Stomach (tissue), 9 donors: ENCODE results near the gene TGDS. TPM values are rescaled to one million over a fixed set of nuclear protein-coding genes. Genes with fewer than 3 reads are reported as not detected.

Experiments
- DNase-seq, 2 donors: peaks; one replicate each; pipeline versions ENCODE4 v3.0.0 to v3.0.0-alpha.2; 2013 to 2019
- H3K27ac ChIP-seq, 5 donors: fragments of 200-600 bp in 4 of 5; sonication (generic) in 4 of 5; one replicate each; pipeline ENCODE4 v1.5.1; 2013 to 2019; ENCODE audit warnings: mild to moderate bottlenecking in 1 of 5, moderate library complexity in 1 of 5
- H3K27me3 ChIP-seq, 3 donors: fragments of 200-600 bp; sonication (generic); one replicate each; pipeline ENCODE4 v1.5.1; 2017 to 2019; ENCODE audit warnings: mixed run types in 1 of 3
- H3K36me3 ChIP-seq, 4 donors: fragments of 200-600 bp; sonication (generic); 1 replicate in 3 of 4; 2 replicates in 1 of 4; pipeline ENCODE4 v1.5.1; 2016 to 2019
- H3K4me1 ChIP-seq, 4 donors: fragments of 200-600 bp; sonication (generic); one replicate each; pipeline ENCODE4 v1.5.1; 2016 to 2019
- H3K4me3 ChIP-seq, 4 donors: fragments of 200-600 bp; sonication (generic) in 3 of 4; one replicate each; pipeline ENCODE4 v1.5.1; 2016 to 2019; ENCODE audit warnings: mild to moderate bottlenecking in 1 of 4
- H3K9me3 ChIP-seq, 4 donors: fragments of 200-600 bp; sonication (generic); one replicate each; pipeline ENCODE4 v1.5.1; 2016 to 2019
- CTCF ChIP-seq, 7 experiments: fragments of 450-650 bp in 4 of 7; fragments of 200-600 bp in 3 of 7; sonication (generic) in 3 of 7; IDR thresholded peaks; one replicate each; pipeline ENCODE4 v1.5.1; 2016 to 2019; ENCODE audit warnings: antibody characterized with exemption in 7 of 7, control low read depth in 2 of 7, mild to moderate bottlenecking in 1 of 7
- EP300 ChIP-seq: sonication (generic); formaldehyde crosslinking; IDR thresholded peaks from one replicate; pipeline ENCODE4 v1.6.1; 2017; ENCODE audit warnings: antibody characterized with exemption
- POLR2A ChIP-seq, 4 donors: fragments of 450-650 bp; IDR thresholded peaks; one replicate each; pipeline ENCODE4 v1.6.1; 2016; ENCODE audit warnings: antibody characterized with exemption in 4 of 4, control low read depth in 2 of 4, mild to moderate bottlenecking in 1 of 4, moderate library complexity in 1 of 4
- POLR2AphosphoS5 ChIP-seq, 3 donors: sonication (generic); formaldehyde crosslinking; IDR thresholded peaks; one replicate each; pipeline ENCODE4 v1.6.1; 2016; ENCODE audit warnings: antibody characterized with exemption in 3 of 3
- WGBS, 5 donors: extraction: QIAGEN DNeasy Blood & Tissue Kit in 3 of 5; methylation state at CpG; one replicate each; pipeline versions ENCODE4 v1.1.5 to v1.1.7; 2013 to 2018; 5-methylcytosine and 5-hydroxymethylcytosine counted together
- intact Hi-C: fragments of 100-400 bp; cut with DNase I; formaldehyde crosslinking; loops from one replicate; pipeline ENCODE4 v1.15.1; 2023; ENCODE audit warnings: low total_unique reads
- polyA plus RNA-seq, 3 donors: library from polyadenylated mRNA; stranded (reverse); fragments of 200-250 nt; gene quantifications; one replicate each; pipeline ENCODE4 v1.2.3, GENCODE V29; 2013
- total RNA-seq, 5 donors: library from RNA; depleted of rRNA; stranded (reverse); fragments of >200 nt; gene quantifications; one replicate each; pipeline versions ENCODE4 v1.1.0 to v1.2.3, GENCODE V29; 2014 to 2016
- donor health status: healthy with polysubstance abuse.
- donor health status: Bipolar disorder and iron deficiency.
- donor health status: healthy.

The TGDS gene
- total and polyA plus RNA-seq, 8 donors = 3.6 to 21.8 (median 8.2) TPM; not detected in 1

GRCh38 chr13:94590744-94591143 lies 5.2 kb downstream of the TGDS start:
- 90 to 93% (median 93%) methylated on average over 3 of the region's 3 CpGs for WGBS, 5 donors
- Histone ChIP-seq H3K27ac (no peak overlapping the region), H3K27me3 (no peaks in the 10 kb centered on the region), H3K4me3 (no peak overlapping the region), H3K9me3 (no peaks in the 10 kb centered on the region), H3K36me3 (peaks cover 5 to 33% (median 26%) of the 10 kb centered on the region in 4 donors), H3K4me1 (peaks cover 14 to 43% (median 23%) of the 10 kb centered on the region in 4 donors)
- DNase-seq = no peak
- intact Hi-C loops = no loop called here
- TF ChIP-seq CTCF (IDR thresholded peaks at IDR 0.05) = no peak
- no peak for TF ChIP-seq POLR2AphosphoS5 (IDR thresholded peaks at IDR 0.05)
- no peak for TF ChIP-seq EP300
- TF ChIP-seq POLR2A (IDR thresholded peaks at IDR 0.05) = no peak

GRCh38 chr13:94588541-94588940 lies 7.4 kb downstream of the TGDS start:
- 42 to 72% (median 51%) methylated on average over 4 of the region's 4 CpGs for WGBS, 5 donors
- DNase-seq = no peak
- no peaks in the 10 kb centered on the region for H3K27me3 ChIP-seq
- peaks cover 5 to 47% (median 39%) of the 10 kb centered on the region in 4 donors for H3K36me3 ChIP-seq
- intact Hi-C loops = no loop called here
- TF ChIP-seq POLR2AphosphoS5 (IDR thresholded peaks at IDR 0.05) = no peak
- no peak for TF ChIP-seq EP300
- no peak for TF ChIP-seq POLR2A (IDR thresholded peaks at IDR 0.05)
- no peak for TF ChIP-seq CTCF (IDR thresholded peaks at IDR 0.05)
- no peak overlapping the region for H3K27ac ChIP-seq
- no peaks in the 10 kb centered on the region for H3K9me3 ChIP-seq
- peaks cover 0 to 39% (median 5%) of the 10 kb centered on the region in 4 donors for H3K4me1 ChIP-seq
- no peak overlapping the region for H3K4me3 ChIP-seq

GRCh38 chr13:94586371-94586770 lies 9.6 kb downstream of the TGDS start:
- H3K4me3 ChIP-seq = no peak overlapping the region
- H3K27me3 ChIP-seq = no peaks in the 10 kb centered on the region
- WGBS, 5 donors = 61 to 84% (median 66%) methylated on average over 7 of the region's 7 CpGs
- peaks cover 0 to 36% (median 0%) of the 10 kb centered on the region in 4 donors for H3K4me1 ChIP-seq
- no peak overlapping the region for H3K27ac ChIP-seq
- intact Hi-C loops = no loop called here
- no peak for DNase-seq
- H3K36me3 ChIP-seq = peaks cover 12 to 51% (median 44%) of the 10 kb centered on the region in 4 donors
- H3K9me3 ChIP-seq = no peaks in the 10 kb centered on the region
- TF ChIP-seq POLR2AphosphoS5 (IDR thresholded peaks at IDR 0.05) = no peak

- 41 to 64% (median 50%) methylated on average over 6 of the region's 6 CpGs for WGBS, 5 donors
- Histone ChIP-seq H3K36me3 (peaks cover 14 to 51% (median 44%) of the 10 kb centered on the region in 4 donors), H3K4me1 (peaks cover 0 to 35% (median 0%) of the 10 kb centered on the region in 4 donors), H3K27me3 (no peaks in the 10 kb centered on the region), H3K27ac (peak overlapping the region in 1 of 5 donors; percentile 24), H3K9me3 (no peaks in the 10 kb centered on the region), H3K4me3 (no peak overlapping the region)
- intact Hi-C loops = no loop called here
- no peak for DNase-seq
- TF ChIP-seq POLR2A (IDR thresholded peaks at IDR 0.05) (no peak), EP300 (no peak), CTCF (IDR thresholded peaks at IDR 0.05) (no peak), POLR2AphosphoS5 (IDR thresholded peaks at IDR 0.05) (no peak)
Measured at GRCh38 chr13:94585543-94586101, 10.3 kb downstream of the TGDS start.

- Histone ChIP-seq H3K4me1 (peaks cover 0 to 31% (median 0%) of the 10 kb centered on the region in 4 donors), H3K9me3 (no peaks in the 10 kb centered on the region), H3K27me3 (no peaks in the 10 kb centered on the region), H3K27ac (no peak overlapping the region), H3K36me3 (peaks cover 20 to 59% (median 57%) of the 10 kb centered on the region in 4 donors), H3K4me3 (no peak overlapping the region)
- TF ChIP-seq EP300 (no peak), POLR2AphosphoS5 (IDR thresholded peaks at IDR 0.05) (no peak), CTCF (IDR thresholded peaks at IDR 0.05) (no peak), POLR2A (IDR thresholded peaks at IDR 0.05) (no peak)
- DNase-seq = no peak
- intact Hi-C loops = no loop called here
- 95 to 100% (median 95%) methylated on average over 1 of the region's 1 CpG for WGBS, 5 donors
Measured at GRCh38 chr13:94583926-94584325, 12.0 kb downstream of the TGDS start.
